ENCODE results near the gene PDE6B. TPM values are rescaled to one million over a fixed set of nuclear protein-coding genes. Genes with fewer than 3 reads are reported as not detected.

The PDE6B gene
- total RNA-seq, 1 experiment from 2014 or later, result 10.8 TPM

- H3K36me3 Mint-ChIP-seq (ENCODE audit: insufficient read depth in 1 of 3, low read depth in 3 of 3), result peaks cover 0 to 3% (median 0%) of the 10 kb centered on the region in 3 experiments; a peak in 2 of 7 replicates
- peaks cover 13 to 15% of the 10 kb centered on the region in 2 experiments for H3K9me3 Mint-ChIP-seq
- no peak overlapping the region for H2BK15ac ChIP-seq (ENCODE audit: low read depth, low read length)
- no peak overlapping the region for H3K9ac ChIP-seq (ENCODE audit: extremely low read depth, insufficient read length, low read length)
- no peaks in the 10 kb centered on the region for H3K27me3 ChIP-seq (ENCODE audit: insufficient read depth, low read length)
- no peaks in the 10 kb centered on the region for H3K79me1 ChIP-seq (ENCODE audit: insufficient read depth, low read depth, low read length, poor library complexity, severe bottlenecking)
- H3K79me2 ChIP-seq (ENCODE audit: insufficient read depth, low read length), result no peaks in the 10 kb centered on the region
- no peak overlapping the region for H3K4me3 Mint-ChIP-seq
- no peak overlapping the region for H4K5ac ChIP-seq (ENCODE audit: insufficient read length, low read depth, low read length)
- no peak overlapping the region for H2AFZ ChIP-seq (ENCODE audit: low read length)
- H3K4me1 ChIP-seq (ENCODE audit: insufficient read depth, low read length), result no peaks in the 10 kb centered on the region
- no peak overlapping the region for H2BK20ac ChIP-seq (ENCODE audit: low read depth, low read length, poor library complexity, severe bottlenecking)
- no peak overlapping the region for H3K18ac ChIP-seq (ENCODE audit: insufficient read length, low read depth, low read length)
- no peaks in the 10 kb centered on the region for H4K20me1 ChIP-seq (ENCODE audit: control insufficient read depth, insufficient read depth, insufficient read length)
- H3K27me3 Mint-ChIP-seq (ENCODE audit: low read depth), result peaks cover 53% of the 10 kb centered on the region
- no peak overlapping the region for H2BK5ac ChIP-seq (ENCODE audit: insufficient read length, low read length)
- no peaks in the 10 kb centered on the region for H3K23me2 ChIP-seq (ENCODE audit: insufficient read length, low read depth, low read length, poor library complexity, severe bottlenecking)
- no peak overlapping the region for H3K27ac Mint-ChIP-seq
- H3K4me1 Mint-ChIP-seq, result peaks cover 0 to 3% of the 10 kb centered on the region in 2 experiments; a peak in 2 of 4 replicates
- H3K14ac ChIP-seq (ENCODE audit: insufficient read depth, low read length), result no peak overlapping the region
- H3K4ac ChIP-seq (ENCODE audit: low read depth, low read length), result no peak overlapping the region
- no peak overlapping the region for H4K91ac ChIP-seq (ENCODE audit: insufficient read length, low read depth, low read length)
- H3K56ac ChIP-seq (ENCODE audit: insufficient read length, low read depth, low read length), result no peak overlapping the region
- H2AK5ac ChIP-seq (ENCODE audit: insufficient read length, low read length), result no peak overlapping the region
- no peak overlapping the region for H3K23ac ChIP-seq (ENCODE audit: insufficient read length, low read depth, low read length)
- WGBS (ENCODE audit: extremely low coverage, insufficient read length, low lambda C conversion rate), result no CpG with 5 or more reads among the region's 25 CpGs
- H4K8ac ChIP-seq (replicated peaks; ENCODE audit: insufficient read length, low read depth, low read length), result no peak overlapping the region
- H3K27ac ChIP-seq (ENCODE audit: insufficient read length, low read depth, low read length), result no peak overlapping the region
- no peak for DNase-seq
- no peaks in the 10 kb centered on the region for H3K9me3 ChIP-seq (ENCODE audit: control insufficient read depth, low read depth, low read length)
- no peak for TF ChIP-seq CTCF (conservative IDR thresholded peaks at IDR 0.05)
- H2BK120ac ChIP-seq (ENCODE audit: low read depth, low read length, poor library complexity, severe bottlenecking), result no peak overlapping the region
- no peak overlapping the region for H3T11ph ChIP-seq (ENCODE audit: low read length)
- no peak overlapping the region for H2BK12ac ChIP-seq (ENCODE audit: insufficient read length, low read depth, low read length)
- H3K4me2 ChIP-seq (ENCODE audit: insufficient read depth, insufficient read length, low read length), result no peak overlapping the region
Measured at GRCh38 chr4:587671-588350, 37.6 kb upstream of the PDE6B start.

Data from H9 (cell line).